GM12864 (cell line): ENCODE data around the gene TRPM1.

Source experiments
- DNase-seq: peaks from one replicate; pipeline ENCODE4 v3.0.0-alpha.2; 2011; ENCODE audit warnings: low read depth
- H3K4me3 ChIP-seq: 2 replicates; pipeline ENCODE4 v1.5.1; 2011; ENCODE audit warnings: mild to moderate bottlenecking, low read depth, low read length, control low read depth
- TF ChIP-seq, protein P1 (sequence below): IDR thresholded peaks from 2 replicates; pipeline ENCODE4 v1.5.1; 2011; ENCODE audit warnings: low read depth, mild to moderate bottlenecking, moderate library complexity, low read length, control low read depth, inconsistent platforms; ENCODE audit errors: missing control alignments

TRPM1 gene

DNA sequence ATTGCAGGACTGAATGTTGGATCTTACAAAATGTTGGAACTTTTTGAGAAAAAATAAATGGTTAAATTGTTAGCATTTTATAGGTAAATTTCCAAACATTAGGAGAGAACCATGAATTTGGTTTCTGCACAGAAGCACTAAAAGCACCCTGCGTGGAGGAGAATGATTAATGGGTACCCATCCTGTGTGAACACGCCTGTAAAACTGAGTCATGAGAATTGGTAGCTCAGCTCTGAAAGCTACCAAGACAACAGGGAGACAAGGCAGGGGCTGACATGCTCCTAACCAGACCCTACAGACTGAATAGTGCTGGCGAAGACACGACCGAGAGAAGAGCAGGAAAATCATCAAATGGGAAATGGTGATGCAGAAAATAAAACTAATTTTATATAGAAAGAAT is 77.7 kb downstream of the TRPM1 start:
- H3K4me3 ChIP-seq, result no peak overlapping the region
- no peak for DNase-seq
- TF ChIP-seq, protein P1, sequence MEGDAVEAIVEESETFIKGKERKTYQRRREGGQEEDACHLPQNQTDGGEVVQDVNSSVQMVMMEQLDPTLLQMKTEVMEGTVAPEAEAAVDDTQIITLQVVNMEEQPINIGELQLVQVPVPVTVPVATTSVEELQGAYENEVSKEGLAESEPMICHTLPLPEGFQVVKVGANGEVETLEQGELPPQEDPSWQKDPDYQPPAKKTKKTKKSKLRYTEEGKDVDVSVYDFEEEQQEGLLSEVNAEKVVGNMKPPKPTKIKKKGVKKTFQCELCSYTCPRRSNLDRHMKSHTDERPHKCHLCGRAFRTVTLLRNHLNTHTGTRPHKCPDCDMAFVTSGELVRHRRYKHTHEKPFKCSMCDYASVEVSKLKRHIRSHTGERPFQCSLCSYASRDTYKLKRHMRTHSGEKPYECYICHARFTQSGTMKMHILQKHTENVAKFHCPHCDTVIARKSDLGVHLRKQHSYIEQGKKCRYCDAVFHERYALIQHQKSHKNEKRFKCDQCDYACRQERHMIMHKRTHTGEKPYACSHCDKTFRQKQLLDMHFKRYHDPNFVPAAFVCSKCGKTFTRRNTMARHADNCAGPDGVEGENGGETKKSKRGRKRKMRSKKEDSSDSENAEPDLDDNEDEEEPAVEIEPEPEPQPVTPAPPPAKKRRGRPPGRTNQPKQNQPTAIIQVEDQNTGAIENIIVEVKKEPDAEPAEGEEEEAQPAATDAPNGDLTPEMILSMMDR, result no peak

DNA sequence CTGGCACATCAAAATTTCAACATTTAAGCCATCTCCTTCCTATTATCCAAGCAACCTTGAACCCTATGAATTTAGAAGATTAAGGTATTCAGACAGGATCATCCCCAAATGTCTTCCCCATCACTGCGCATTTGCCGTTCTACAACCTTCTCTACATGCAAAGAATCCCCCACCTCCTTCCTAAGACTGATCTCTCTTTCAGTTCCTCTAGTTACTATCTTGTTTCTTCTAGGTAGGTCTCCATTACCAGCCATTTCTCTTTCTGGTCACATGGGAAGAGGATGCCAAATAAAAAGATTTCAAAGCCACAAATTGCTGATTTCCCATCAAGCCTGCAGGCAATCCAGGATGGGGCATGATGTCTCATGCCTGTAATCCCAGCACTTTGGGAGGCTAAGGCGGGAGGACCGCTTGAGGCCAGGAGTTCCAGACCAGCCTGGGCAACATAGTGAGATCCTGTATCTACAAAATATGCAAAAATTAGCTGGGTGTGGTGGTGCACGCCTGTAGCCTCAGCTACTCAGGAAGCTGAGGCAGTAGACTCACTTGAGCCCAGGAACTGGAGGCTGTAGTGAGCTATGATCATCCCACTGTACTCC is 80.4 kb downstream of the TRPM1 start:
- peak; percentile 18 for DNase-seq
- TF ChIP-seq, protein P1, result no peak
- H3K4me3 ChIP-seq, result no peak overlapping the region

DNA sequence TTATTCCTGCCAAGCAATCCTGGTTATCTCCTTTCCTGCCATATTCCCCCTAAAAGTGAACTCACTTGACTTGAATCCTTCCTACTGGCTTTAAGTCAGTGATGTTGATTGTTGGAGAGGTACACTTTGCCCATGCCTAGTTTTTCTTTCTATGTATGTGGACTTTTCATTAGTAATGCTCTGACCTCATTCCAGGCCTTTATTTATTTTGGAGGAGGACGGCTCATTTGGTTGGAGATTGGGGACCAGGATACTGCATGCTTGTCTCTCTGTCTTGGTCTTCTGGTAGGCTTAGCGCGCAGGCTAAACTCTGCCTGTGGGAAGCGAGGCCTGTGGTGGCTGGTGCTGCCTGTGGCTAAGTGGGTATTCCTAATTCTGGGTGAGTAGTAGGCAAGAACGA is 81.0 kb downstream of the TRPM1 start:
- TF ChIP-seq, protein P1, result no peak
- H3K4me3 ChIP-seq, result no peak overlapping the region
- no peak for DNase-seq

DNA sequence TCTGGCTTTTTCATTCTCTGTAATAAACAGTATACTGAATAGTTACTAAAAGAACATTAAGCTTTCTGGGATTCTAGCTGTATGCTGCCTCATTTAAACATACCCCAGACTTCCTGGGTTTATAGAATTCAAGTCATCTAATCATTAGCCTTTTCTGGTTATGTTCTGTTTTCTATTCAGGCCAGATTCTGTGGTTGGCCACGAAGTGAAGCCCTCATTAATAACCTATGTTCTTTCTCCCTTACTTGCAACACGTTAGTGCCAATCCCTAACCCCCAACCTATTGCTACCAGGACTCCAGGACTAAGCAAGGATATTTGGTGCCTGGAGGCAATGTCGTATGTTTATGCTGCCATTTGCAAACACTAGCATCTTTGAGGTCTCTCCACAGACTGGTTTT is 81.5 kb downstream of the TRPM1 start:
- no peak overlapping the region for H3K4me3 ChIP-seq
- no peak for DNase-seq
- TF ChIP-seq, protein P1, result no peak

DNA sequence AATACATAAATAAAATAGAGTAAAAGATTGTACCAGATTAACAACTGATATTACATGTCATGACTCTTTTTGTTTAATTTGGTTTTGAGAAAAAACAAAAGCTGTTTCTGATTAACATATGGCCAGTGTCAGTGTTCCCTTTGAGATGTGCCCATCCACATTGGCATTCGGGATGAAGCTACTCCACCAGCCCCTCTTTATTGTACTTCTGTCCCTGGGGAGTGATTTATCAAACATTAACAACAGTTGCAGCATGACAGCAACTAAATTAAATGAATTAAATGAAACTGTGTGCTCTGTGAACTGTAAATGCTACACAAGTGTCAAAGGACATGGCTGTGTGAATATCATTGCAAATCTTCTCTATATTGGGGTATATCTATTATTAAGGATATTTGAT is 84.2 kb downstream of the TRPM1 start:
- no peak overlapping the region for H3K4me3 ChIP-seq
- TF ChIP-seq, protein P1, result no peak
- DNase-seq, result no peak

DNA sequence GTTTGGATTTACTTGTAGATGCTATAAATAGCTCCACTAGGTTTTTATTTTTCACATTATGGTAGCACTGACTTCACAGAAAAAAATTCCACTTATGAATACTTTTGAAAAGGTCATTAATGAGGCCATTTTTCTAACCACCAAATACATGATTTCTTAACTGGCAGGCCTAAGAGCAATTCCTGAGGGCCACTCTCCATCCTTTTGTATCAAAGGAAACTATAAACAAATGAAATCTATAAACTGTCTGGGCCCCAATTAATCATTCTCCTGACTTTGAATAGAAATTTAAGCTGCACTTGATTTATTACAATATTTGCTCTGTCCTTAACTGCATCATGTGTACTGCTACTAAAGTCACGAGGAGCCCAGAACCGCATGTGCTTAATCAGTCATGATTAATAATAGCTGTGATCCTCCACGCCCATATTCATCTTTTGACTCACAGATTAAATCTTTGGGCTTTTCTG is 85.0 kb downstream of the TRPM1 start:
- no peak for DNase-seq
- TF ChIP-seq, protein P1, result no peak
- no peak overlapping the region for H3K4me3 ChIP-seq

DNA sequence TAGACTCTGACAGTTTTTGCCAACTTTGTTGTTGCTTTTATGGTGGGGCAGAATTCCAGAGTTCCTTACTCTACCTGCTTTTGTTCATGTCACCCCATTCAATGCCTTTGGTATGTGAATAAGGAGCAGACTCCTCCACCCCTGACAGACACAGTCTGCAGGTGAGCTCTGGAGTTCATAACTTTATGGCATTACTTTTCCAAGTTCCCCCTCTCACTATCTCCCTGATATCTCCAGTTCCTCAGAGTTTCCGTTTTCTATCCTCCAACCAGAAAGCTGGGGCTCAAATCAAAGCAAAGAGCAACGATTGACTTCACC is 87.0 kb downstream of the TRPM1 start:
- H3K4me3 ChIP-seq, result no peak overlapping the region
- TF ChIP-seq, protein P1, result no peak
- no peak for DNase-seq
